GM23338 (cell line): ENCODE data around the gene DNAJC13.

Source experiments
- EZH2phosphoT487 ChIP-seq: fragments of 200-600 bp; sonication (generic); IDR thresholded peaks from one replicate; pipeline ENCODE4 v1.8.1; 2018; ENCODE audit warnings: antibody characterized with exemption; ENCODE audit not compliant: unreplicated experiment
- ZNF114 ChIP-seq: fragments of 250-450 bp; sonication (Bioruptor Pico); IDR thresholded peaks from 2 replicates; pipeline ENCODE4 v1.5.0; 2020; ENCODE audit warnings: mild to moderate bottlenecking, moderate library complexity
- ZNF331 ChIP-seq: fragments of 250-450 bp; sonication (Bioruptor Pico); IDR thresholded peaks from 2 replicates; pipeline ENCODE4 v1.5.0; 2020; ENCODE audit warnings: low read depth, mild to moderate bottlenecking, moderate library complexity
- TF ChIP-seq, protein P1 (sequence below), 2 experiments: fragments of 200-600 bp in 1 of 2; sonication (generic) in 1 of 2; conservative IDR thresholded peaks; 2 replicates each; pipeline versions ENCODE4 v1.5.1 to v1.6.1; 2016 to 2017; ENCODE audit warnings: antibody characterized with exemption in 2 of 2, low read depth in 2 of 2, mild to moderate bottlenecking in 2 of 2, moderate library complexity in 1 of 2

DNA sequence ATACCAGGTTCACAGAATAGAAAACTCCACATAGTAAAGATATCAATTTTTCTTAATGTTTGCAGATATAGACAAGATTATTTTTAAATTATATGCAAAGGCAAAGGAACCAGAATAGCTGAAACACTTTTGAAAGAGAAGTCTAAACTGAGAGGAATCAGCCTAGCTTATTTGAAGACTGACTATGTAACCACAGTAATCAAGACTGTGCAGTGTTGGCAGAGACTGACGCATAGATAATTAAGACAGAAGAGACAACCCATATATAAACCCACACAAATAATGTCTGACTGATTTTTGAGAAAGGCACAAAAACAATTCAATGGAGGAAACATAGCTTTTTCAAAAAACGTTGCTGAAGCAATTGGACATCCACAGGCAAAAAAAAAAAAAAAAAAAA, 151.1 kb downstream of the DNAJC13 start:
- no peak for TF ChIP-seq ZNF331
- TF ChIP-seq, protein P1, sequence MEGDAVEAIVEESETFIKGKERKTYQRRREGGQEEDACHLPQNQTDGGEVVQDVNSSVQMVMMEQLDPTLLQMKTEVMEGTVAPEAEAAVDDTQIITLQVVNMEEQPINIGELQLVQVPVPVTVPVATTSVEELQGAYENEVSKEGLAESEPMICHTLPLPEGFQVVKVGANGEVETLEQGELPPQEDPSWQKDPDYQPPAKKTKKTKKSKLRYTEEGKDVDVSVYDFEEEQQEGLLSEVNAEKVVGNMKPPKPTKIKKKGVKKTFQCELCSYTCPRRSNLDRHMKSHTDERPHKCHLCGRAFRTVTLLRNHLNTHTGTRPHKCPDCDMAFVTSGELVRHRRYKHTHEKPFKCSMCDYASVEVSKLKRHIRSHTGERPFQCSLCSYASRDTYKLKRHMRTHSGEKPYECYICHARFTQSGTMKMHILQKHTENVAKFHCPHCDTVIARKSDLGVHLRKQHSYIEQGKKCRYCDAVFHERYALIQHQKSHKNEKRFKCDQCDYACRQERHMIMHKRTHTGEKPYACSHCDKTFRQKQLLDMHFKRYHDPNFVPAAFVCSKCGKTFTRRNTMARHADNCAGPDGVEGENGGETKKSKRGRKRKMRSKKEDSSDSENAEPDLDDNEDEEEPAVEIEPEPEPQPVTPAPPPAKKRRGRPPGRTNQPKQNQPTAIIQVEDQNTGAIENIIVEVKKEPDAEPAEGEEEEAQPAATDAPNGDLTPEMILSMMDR (conservative IDR thresholded peaks at IDR 0.05; ENCODE audit: low read depth in 2 of 2), result no peak
- no peak for TF ChIP-seq EZH2phosphoT487
- no peak for TF ChIP-seq ZNF114 (CRISPR knock-in tag)
